HepG2 (cell line): ENCODE data around the gene CNOT10. TPM values are rescaled to one million over a fixed set of nuclear protein-coding genes. Genes with fewer than 3 reads are reported as not detected.

Experiments used
- ATF7-NPFF ChIP-seq: sonication (generic); formaldehyde crosslinking; IDR thresholded peaks from 2 replicates; pipeline ENCODE4 v1.8.1; 2023; ENCODE audit warnings: mild to moderate bottlenecking, low read depth, missing genetic modification reagents, moderate library complexity
- EEA1 ChIP-seq: sonication (generic); formaldehyde crosslinking; IDR thresholded peaks from 2 replicates; pipeline ENCODE4 v1.5.1; 2020; ENCODE audit warnings: mild to moderate bottlenecking, missing genetic modification reagents, borderline replicate concordance
- MED8 ChIP-seq: sonication (generic); formaldehyde crosslinking; IDR thresholded peaks from 2 replicates; pipeline ENCODE4 v1.8.1; 2023; ENCODE audit warnings: mild to moderate bottlenecking, missing genetic modification reagents; ENCODE audit not compliant: insufficient replicate concordance
- NPAS2 ChIP-seq: sonication (generic); formaldehyde crosslinking; IDR thresholded peaks from 2 replicates; pipeline ENCODE4 v1.8.0; 2022; ENCODE audit warnings: mild to moderate bottlenecking, missing genetic modification reagents, borderline replicate concordance
- PHF5A ChIP-seq: IDR thresholded peaks from one replicate; pipeline ENCODE4 v1.6.1; 2018; ENCODE audit warnings: low read depth, missing genetic modification reagents; ENCODE audit not compliant: unreplicated experiment
- POLR2G ChIP-seq: fragments of 200-400 bp; formaldehyde crosslinking; IDR thresholded peaks from 2 replicates; pipeline ENCODE4 v1.6.1; 2018; ENCODE audit warnings: mild to moderate bottlenecking, low read depth, low read length, moderate library complexity
- PREB ChIP-seq: sonication (generic); formaldehyde crosslinking; IDR thresholded peaks from 2 replicates; pipeline ENCODE4 v1.4.0; 2020; ENCODE audit warnings: missing genetic modification reagents
- RXRB ChIP-seq: IDR thresholded peaks from 2 replicates; pipeline ENCODE4 v1.6.1; 2016; ENCODE audit warnings: borderline replicate concordance, missing genetic modification reagents, missing compliant biosample characterization
- SRY ChIP-seq: sonication (generic); formaldehyde crosslinking; IDR thresholded peaks from 2 replicates; pipeline ENCODE4 v1.8.0; 2022; ENCODE audit warnings: mild to moderate bottlenecking, missing genetic modification reagents
- ZBTB34 ChIP-seq: sonication (generic); formaldehyde crosslinking; IDR thresholded peaks from 2 replicates; pipeline ENCODE4 v1.8.0; 2022; ENCODE audit warnings: mild to moderate bottlenecking, missing genetic modification reagents
- ZBTB4 ChIP-seq: sonication (generic); formaldehyde crosslinking; IDR thresholded peaks from 2 replicates; pipeline ENCODE4 v1.4.0; 2020; ENCODE audit warnings: missing genetic modification reagents, mild to moderate bottlenecking, borderline replicate concordance
- ZFP1 ChIP-seq: IDR thresholded peaks from 2 replicates; pipeline ENCODE4 v1.6.1; 2016
- ZNF34 ChIP-seq: sonication (generic); formaldehyde crosslinking; IDR thresholded peaks from 2 replicates; pipeline ENCODE4 v1.4.0; 2020; ENCODE audit warnings: mild to moderate bottlenecking, missing genetic modification reagents, borderline replicate concordance
- ZNF543 ChIP-seq: sonication (generic); formaldehyde crosslinking; IDR thresholded peaks from 2 replicates; pipeline ENCODE4 v1.4.0; 2020; ENCODE audit warnings: mild to moderate bottlenecking, missing genetic modification reagents
- ZNF557 ChIP-seq: sonication (generic); formaldehyde crosslinking; IDR thresholded peaks from 2 replicates; pipeline ENCODE4 v1.4.0; 2020; ENCODE audit warnings: missing genetic modification reagents
- ZNF816 ChIP-seq: sonication (generic); formaldehyde crosslinking; IDR thresholded peaks from 2 replicates; pipeline ENCODE4 v1.8.0; 2022; ENCODE audit warnings: missing genetic modification reagents, mild to moderate bottlenecking, borderline replicate concordance
- ZNF841 ChIP-seq: sonication (generic); formaldehyde crosslinking; IDR thresholded peaks from 2 replicates; pipeline ENCODE4 v1.8.1; 2023; ENCODE audit warnings: missing genetic modification reagents, borderline replicate concordance
- ZXDC ChIP-seq: sonication (generic); formaldehyde crosslinking; IDR thresholded peaks from 2 replicates; pipeline ENCODE4 v1.5.0; 2020; ENCODE audit warnings: mild to moderate bottlenecking, missing genetic modification reagents
- polyA plus RNA-seq, 8 experiments: library from polyadenylated mRNA; depleted of rRNA in 3 of 8; stranded (reverse) in 7 of 8; unstranded in 1 of 8; fragments of >200 nt; fragmentation: Illumina TruSeq in 4 of 8; extraction: Trizol in 4 of 8; gene quantifications; 2 replicates each; pipeline versions ENCODE4 v1.2.1 to v1.2.3, GENCODE V29; 2011 to 2016; ENCODE audit warnings: low read depth in 4 of 8, missing spikeins in 1 of 8, mixed read lengths in 1 of 8; ENCODE audit not compliant: insufficient read depth in 1 of 8
- total RNA-seq, 5 experiments: library from RNA; depleted of rRNA; stranded (reverse); fragments of >200 nt; fragmentation: Illumina TruSeq; extraction: Trizol; gene quantifications; 2 replicates each; pipeline ENCODE4 v1.2.3, GENCODE V29; 2016; ENCODE audit warnings: low read depth in 1 of 5
- TF ChIP-seq, protein P1 (sequence below): sonication (generic); formaldehyde crosslinking; IDR thresholded peaks from 2 replicates; pipeline ENCODE4 v1.9.0; 2021; ENCODE audit warnings: missing genetic modification reagents, mild to moderate bottlenecking, borderline replicate concordance

The CNOT10 gene
- total and polyA plus RNA-seq, 2 of the 13 experiments (the other 11 are each of a cell fraction or from before 2014, with no cell fraction given), result 21.2 to 34.1 TPM

GRCh38 chr3:32816439-32817256, 131.7 kb downstream of the CNOT10 start (continued):
- TF ChIP-seq, protein P1, sequence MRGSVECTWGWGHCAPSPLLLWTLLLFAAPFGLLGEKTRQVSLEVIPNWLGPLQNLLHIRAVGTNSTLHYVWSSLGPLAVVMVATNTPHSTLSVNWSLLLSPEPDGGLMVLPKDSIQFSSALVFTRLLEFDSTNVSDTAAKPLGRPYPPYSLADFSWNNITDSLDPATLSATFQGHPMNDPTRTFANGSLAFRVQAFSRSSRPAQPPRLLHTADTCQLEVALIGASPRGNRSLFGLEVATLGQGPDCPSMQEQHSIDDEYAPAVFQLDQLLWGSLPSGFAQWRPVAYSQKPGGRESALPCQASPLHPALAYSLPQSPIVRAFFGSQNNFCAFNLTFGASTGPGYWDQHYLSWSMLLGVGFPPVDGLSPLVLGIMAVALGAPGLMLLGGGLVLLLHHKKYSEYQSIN (CRISPR knock-in tag), result no peak
- TF ChIP-seq ZNF543 (CRISPR knock-in tag) (peak; percentile 41; the same call in 1 of the 2 replicates), ATF7-NPFF (peak; percentile 33; the same call in 1 of the 2 replicates), NPAS2 (CRISPR knock-in tag) (no peak), ZNF816 (no peak), PHF5A (no peak), EEA1 (peak; percentile 33; the same call in 1 of the 2 replicates), PREB (no peak), ZNF557 (CRISPR knock-in tag) (peak; percentile 56; the same call in 1 of the 2 replicates), SRY (CRISPR knock-in tag) (peak; percentile 89), ZBTB34 (CRISPR knock-in tag) (no peak), RXRB (CRISPR knock-in tag) (peak; percentile 22; the same call in 1 of the 2 replicates), ZBTB4 (CRISPR knock-in tag) (no peak; the same call in 1 of the 2 replicates), POLR2G (peak; percentile 84), ZNF34 (no peak), ZNF841 (CRISPR knock-in tag) (no peak), ZXDC (CRISPR knock-in tag) (no peak), ZFP1 (no peak), MED8 (CRISPR knock-in tag) (peak; percentile 90)
